ENCODE results near the gene CTNNA3. TPM values are rescaled to one million over a fixed set of nuclear protein-coding genes. Genes with fewer than 3 reads are reported as not detected.

CTNNA3 gene
- total and polyA plus RNA-seq, 2 of the 4 experiments (the other 2 are of a cell fraction), result 0.19 to 0.90 TPM

GRCh38 chr10:67282871-67283270, 413.1 kb downstream of the CTNNA3 start:
- Histone ChIP-seq H2BK20ac (ENCODE audit: low read depth, low read length) (no peak overlapping the region), H3K14ac (replicated peaks; ENCODE audit: low read depth, low read length) (no peak overlapping the region), H3K56ac (ENCODE audit: extremely low read depth, insufficient read depth, low read length) (no peak overlapping the region), H3K27ac (ENCODE audit: insufficient read depth, low read length) (no peak overlapping the region), H4K20me1 (ENCODE audit: insufficient read depth, low read length) (no peaks in the 10 kb centered on the region), H3K4me1 (ENCODE audit: control insufficient read depth, insufficient read depth, low read length) (no peaks in the 10 kb centered on the region), H4K8ac (ENCODE audit: low read depth in 2 of 2, low read length in 2 of 2) (no peak overlapping the region), H4K91ac (ENCODE audit: insufficient read depth, low read depth, low read length) (no peak overlapping the region), H3K23ac (ENCODE audit: low read depth, low read length) (no peak overlapping the region), H3K4me3 (ENCODE audit: insufficient read depth, low read depth, low read length) (no peak overlapping the region), H3K79me1 (ENCODE audit: low read depth in 1 of 2, low read length in 2 of 2) (no peaks in the 10 kb centered on the region), H3K36me3 (ENCODE audit: control insufficient read depth, insufficient read depth, low read length) (no peaks in the 10 kb centered on the region), H2AK5ac (ENCODE audit: low read depth, low read length) (no peak overlapping the region), H3K4me2 (ENCODE audit: low read depth, low read length) (no peak overlapping the region), H3K9me1 (ENCODE audit: insufficient read depth, low read length) (no peaks in the 10 kb centered on the region), H2BK120ac (ENCODE audit: low read depth, low read length) (no peak overlapping the region), H2BK5ac (ENCODE audit: low read depth, low read length, poor library complexity, severe bottlenecking) (no peak overlapping the region), H2BK15ac (ENCODE audit: low read depth, low read length) (no peak overlapping the region), H3K27me3 (ENCODE audit: control insufficient read depth, insufficient read depth, low read length) (no peaks in the 10 kb centered on the region), H3K9me3 (ENCODE audit: control insufficient read depth, insufficient read depth, low read length) (no peaks in the 10 kb centered on the region), H3K18ac (ENCODE audit: low read depth, low read length) (no peak overlapping the region), H2AK9ac (replicated peaks; ENCODE audit: low read depth, low read length, poor library complexity) (no peak overlapping the region), H3K4ac (ENCODE audit: low read depth, low read length) (no peak overlapping the region), H3K9ac (ENCODE audit: low read depth, low read length) (no peak overlapping the region), H4K5ac (ENCODE audit: low read depth, low read length) (no peak overlapping the region), H2AFZ (replicated peaks; ENCODE audit: low read length, poor library complexity) (no peak overlapping the region)
- in situ Hi-C loops (cut with MboI; ENCODE audit: low sequenced_read_pairs) (no loop called here), dilution Hi-C loops (cut with HindIII; ENCODE audit: low sequenced_read_pairs, unreplicated experiment) (no loop called here), intact Hi-C loops (cut with micrococcal nuclease) (no loop called here)
- no peak for ATAC-seq (ENCODE audit: low read depth)
- no TSS peak for BruUV-seq (replicated peaks)
- TF ChIP-seq MAFK (IDR thresholded peaks at IDR 0.05; ENCODE audit: low read depth, low read length) (no peak), CEBPB (IDR thresholded peaks at IDR 0.05; ENCODE audit: low read depth, low read length) (no peak), FOS (IDR thresholded peaks at IDR 0.05; ENCODE audit: low read depth, low read length) (no peak), BHLHE40 (IDR thresholded peaks at IDR 0.05; ENCODE audit: low read depth, low read length) (no peak), POLR2A (IDR thresholded peaks at IDR 0.05; ENCODE audit: low read depth, low read length) (no peak), RCOR1 (IDR thresholded peaks at IDR 0.05; ENCODE audit: insufficient replicate concordance, low read length) (no peak), RFX5 (IDR thresholded peaks at IDR 0.05; ENCODE audit: low read depth, low read length) (no peak), CHD1 (IDR thresholded peaks at IDR 0.05; ENCODE audit: low read depth, low read length) (no peak), MAZ (IDR thresholded peaks at IDR 0.05; ENCODE audit: borderline replicate concordance, low read depth, low read length) (no peak), CTCF (conservative IDR thresholded peaks at IDR 0.05; ENCODE audit: low read depth, low read length) (no peak), RAD21 (IDR thresholded peaks at IDR 0.05; ENCODE audit: low read length) (no peak), MXI1 (IDR thresholded peaks at IDR 0.05; ENCODE audit: borderline replicate concordance, low read depth, low read length) (no peak), SMC3 (IDR thresholded peaks at IDR 0.05; ENCODE audit: low read depth, low read length) (no peak), NFE2L2 (IDR thresholded peaks at IDR 0.05; ENCODE audit: low read depth, low read length) (no peak), USF2 (IDR thresholded peaks at IDR 0.05; ENCODE audit: low read depth, low read length) (no peak), ELK1 (IDR thresholded peaks at IDR 0.05; ENCODE audit: borderline replicate concordance, low read depth, low read length) (no peak)
- POLR2A ChIA-PET (ENCODE audit: unreplicated experiment), result no interaction called here
- DNase-seq, result no peak
- CTCF ChIA-PET, result no interaction called here
